GM21825 (cell line): Measurements from ENCODE around the gene FAM187B.

Experiments
- ATAC-seq: cut with Tn5 transposase; IDR thresholded peaks from one replicate; pipeline ENCODE4 v1.9.1; 2021; ENCODE audit warnings: mild to moderate bottlenecking, moderate library complexity; ENCODE audit not compliant: unreplicated experiment

Gene FAM187B

DNA sequence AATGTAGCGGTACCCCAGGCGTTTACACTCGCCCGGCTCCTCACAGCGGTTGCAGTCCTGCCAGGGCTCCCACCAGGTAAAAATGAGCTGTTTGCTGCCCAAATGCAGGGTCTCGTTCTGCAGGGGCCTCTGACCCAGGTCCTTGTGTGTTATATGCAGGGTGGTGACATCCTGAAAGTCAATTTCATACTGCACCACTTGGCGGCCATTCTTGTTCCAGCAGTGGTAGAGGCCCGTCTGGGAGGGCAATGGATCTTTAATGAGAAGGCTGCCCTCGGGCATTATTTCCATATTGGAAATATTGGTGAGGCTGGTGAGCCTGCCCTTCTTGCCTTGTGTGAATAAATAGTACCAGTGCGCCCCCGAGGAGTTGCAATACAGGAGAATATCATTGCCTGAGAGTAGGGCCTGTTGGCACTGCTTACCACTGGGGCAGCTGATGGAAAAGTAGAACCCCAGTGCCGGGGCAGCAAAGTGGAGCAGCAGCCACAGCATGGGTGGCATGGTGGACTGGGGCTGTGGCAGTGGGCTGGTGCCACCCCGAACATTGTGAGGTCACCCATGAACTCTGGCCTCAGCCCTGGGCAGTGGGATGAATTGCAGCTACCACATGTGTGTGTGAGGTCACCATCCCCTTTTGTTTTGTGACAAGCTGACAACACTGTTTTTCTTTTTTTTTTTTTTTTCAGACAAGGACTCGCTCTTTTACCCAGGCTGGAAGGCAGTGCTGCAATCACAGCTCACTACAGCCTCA is at the start of gene FAM187B:
FAM187B (minus strand) TSS at position 563 of the 754 bp plus-strand sequence; CDS start at position 504, 59 bp downstream.
- ATAC-seq = no peak

DNA sequence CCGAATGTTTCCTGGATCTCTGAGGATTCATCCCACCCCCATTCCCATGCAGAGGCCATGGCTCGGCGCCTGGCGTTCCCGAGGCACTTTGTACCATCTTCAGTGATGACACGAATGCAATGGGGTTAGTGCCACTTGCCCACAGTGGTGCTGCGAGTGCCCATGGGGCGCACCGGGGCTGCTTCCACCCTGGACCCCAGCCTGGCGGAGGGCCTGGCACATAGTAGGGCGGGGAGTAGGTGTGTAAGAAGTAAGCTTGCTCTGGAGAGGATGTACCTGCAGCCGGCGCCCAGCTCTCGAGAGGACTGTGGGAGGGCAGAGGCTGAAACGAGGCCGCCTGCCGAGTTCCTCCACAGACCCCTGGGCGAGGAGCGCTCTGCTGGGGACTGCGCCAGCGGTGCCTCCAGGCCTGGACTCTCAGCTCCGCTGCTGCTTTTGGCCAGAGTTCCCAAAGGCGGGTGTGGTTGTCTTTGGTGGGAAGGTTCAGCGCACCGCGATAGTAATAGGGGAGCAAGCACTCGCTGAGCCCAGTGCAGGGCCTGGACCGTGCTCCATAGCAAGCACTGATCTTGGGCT is 48.3 kb upstream of the FAM187B start:
- ATAC-seq = no peak

DNA sequence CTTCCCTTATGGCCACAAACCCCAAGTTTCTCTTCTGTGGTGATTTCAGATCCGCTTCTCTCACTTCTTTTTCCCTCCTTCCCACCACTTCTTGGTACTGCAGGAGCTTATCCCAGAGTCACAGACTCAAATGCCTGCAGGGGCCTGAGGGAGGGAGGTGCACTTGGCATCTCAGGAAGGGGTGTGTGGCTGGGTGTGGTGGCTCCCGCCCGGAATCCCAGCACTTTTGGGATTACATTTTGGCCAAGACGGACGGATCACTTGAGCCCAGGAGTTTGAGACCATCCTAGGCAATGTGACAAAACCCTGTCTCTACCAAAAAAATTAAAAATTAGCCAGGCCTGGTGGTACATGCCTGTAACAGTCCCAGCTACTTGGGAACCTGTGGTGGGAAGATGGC is 45.8 kb upstream of the FAM187B start:
- no peak for ATAC-seq

DNA sequence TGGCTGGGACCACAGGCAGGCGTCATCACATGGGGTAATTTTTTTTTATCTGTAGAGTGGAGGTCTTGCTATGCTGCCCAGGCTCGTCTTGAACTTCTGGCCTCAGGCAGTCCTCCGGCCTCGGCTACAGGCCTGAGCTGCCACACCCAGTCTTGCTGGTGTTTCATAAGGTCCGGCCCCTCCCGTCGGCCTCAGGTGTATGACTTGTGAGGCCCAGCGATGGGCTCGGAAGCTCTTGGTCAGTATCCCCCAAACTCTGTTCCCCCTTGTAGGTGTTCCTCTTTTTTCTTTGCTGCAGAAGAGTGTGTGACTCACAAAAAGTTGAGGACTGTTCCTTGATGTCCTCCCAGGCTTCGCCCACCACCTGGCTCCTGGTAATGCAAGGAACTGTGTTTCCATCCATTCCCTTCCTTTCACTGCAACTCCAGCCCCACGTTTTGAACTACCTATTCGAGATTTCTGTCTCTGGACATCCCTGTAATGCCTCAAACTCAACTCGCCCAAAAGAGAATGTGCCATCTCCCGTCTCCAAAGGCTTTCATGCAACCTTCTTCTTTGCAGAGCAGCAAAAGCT is 45.2 kb upstream of the FAM187B start:
- ATAC-seq = no peak

DNA sequence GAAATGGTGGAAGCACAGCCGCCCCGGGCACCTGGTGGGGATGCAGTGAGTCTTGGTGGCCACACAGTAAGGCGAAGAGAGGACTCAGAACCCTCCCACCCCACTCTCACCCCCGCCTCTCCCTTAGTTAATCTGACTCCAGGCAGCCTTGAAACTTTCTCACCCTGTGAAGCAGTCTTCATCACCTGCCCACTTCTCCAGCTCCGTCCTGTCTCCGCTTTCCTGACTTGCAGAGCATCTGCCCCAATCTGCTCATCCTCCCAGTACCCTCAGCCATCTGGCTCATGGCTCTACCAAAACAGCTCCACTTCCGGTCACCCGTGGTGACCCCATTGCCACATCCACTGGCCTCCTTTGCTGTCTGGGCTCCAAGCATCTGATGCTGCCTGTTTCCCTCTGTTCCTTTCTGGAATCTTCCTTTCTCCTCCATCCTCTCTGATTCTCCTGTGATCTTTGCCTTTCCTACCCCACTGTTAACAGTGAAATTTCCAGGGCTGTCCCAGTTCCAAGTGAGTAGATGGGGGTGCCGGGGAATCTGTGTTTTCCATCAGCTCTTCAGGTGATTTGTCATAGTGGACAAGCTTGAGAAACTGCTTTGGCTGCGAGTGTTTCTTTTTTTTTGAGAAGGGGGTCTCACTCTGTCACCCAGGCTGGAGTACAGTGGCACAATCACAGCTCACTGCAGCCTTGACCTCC is 44.6 kb upstream of the FAM187B start:
- ATAC-seq = no peak

- ATAC-seq = no peak
Observed at GRCh38 chr19:35272122-35272719, 43.7 kb upstream of the FAM187B start.

DNA sequence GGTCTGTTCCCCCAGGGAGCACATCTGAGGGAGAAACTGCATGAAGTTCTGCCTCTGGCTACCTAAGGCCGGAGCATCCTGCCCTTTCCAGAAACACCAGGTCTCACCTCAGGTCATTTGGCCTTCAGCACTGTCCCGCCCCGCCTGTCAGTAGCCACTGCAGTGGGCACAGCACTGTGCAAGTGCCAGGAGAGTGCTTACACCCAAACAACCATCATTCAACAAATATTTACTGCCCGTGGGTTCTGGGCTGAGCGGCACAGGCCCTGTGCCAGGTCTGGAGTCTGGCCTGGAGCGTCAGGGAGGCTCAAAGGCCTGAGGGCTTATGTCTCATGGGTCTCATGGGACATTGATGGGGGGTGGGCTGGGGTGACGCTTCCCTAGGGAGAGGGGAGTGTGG is 43.0 kb upstream of the FAM187B start:
- ATAC-seq = no peak

GRCh38 chr19:35270381-35270811 is 41.9 kb upstream of the FAM187B start:
- no peak for ATAC-seq

DNA sequence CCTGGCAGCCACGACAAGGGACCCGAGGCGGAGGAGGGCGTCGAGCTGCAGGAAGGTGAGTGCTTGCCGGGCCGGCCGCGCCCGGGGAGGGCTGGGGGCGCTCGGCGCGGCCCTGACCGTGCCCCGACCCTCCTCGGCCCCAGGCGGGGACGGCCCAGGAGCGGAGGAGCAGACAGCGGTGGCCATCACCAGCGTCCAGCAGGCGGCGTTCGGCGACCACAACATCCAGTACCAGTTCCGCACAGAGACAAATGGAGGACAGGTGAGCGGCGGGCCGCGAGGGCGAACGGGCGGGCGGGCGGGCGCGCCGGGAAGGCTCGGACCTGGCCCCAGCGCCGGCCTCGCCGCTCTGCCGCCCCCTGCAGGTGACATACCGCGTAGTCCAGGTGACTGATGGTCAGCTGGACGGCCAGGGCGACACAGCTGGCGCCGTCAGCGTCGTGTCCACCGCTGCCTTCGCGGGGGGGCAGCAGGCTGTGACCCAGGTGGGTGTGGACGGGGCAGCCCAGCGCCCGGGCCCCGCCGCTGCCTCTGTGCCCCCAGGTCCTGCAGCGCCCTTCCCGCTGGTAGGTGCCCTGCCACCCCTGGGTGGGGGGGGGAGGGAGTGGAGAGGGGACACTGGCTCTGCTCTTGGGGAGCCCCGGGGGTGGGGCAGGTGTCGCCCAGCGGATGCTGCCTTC is 41.0 kb upstream of the FAM187B start:
- ATAC-seq = peak; percentile 43

- ATAC-seq = peak; percentile 16
Observed at GRCh38 chr19:35268536-35269437, 40.2 kb upstream of the FAM187B start, which contains the start of gene USF2. Gene USF2 (plus strand): TSS chr19:35268962. CDS start chr19:35269102, 140 bp downstream.

DNA sequence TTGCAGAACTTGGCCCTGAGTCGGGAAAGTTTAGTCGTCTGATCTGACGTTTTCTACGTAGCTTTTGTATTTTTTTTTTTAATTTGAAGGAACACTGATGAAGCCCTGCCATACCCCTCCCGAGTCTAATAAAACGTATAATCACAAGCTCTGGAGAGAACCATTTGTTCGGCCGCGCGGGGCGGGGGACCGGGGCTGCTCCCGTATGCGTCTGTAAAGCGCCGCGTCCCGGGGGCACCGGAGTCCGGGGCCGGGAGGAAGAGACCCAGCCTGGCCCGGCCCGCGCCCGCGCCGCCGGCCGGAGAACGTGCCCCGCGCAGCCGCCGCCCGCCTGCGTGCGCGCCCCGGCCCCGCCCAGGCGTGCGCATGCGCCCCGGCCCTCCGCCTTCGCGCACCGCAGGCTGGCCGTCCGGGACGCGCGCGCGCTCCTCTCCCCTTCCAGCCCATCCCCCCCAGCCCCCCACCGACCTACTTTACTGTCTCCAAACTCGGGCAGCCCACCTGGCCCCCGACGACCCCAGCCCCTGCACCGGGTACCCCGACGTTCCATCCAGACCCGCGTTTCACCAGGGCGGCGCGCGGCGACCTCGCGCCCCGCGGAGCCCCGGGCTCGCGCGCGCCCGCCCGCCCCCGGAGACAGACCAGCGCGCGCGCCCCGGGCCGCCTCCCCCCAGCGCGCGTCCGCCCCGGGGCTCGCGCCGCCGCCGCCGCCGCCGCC is 39.4 kb upstream of the FAM187B start:
- ATAC-seq = peak; percentile 30

DNA sequence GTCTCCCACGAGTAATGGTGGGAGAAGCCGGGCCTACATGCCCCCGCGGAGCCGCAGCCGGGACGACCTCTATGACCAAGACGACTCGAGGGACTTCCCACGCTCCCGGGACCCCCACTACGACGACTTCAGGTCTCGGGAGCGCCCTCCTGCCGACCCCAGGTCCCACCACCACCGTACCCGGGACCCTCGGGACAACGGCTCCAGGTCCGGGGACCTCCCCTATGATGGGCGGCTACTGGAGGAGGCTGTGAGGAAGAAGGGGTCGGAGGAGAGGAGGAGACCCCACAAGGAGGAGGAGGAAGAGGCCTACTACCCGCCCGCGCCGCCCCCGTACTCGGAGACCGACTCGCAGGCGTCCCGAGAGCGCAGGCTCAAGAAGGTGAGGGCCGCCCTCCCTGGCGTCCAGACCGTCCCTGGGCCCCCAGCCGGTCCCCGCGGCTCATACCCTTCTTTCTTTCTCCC is 38.8 kb upstream of the FAM187B start:
- no peak for ATAC-seq

- ATAC-seq = no peak
Observed at GRCh38 chr19:35266520-35267352, 38.2 kb upstream of the FAM187B start.

GRCh38 chr19:35265900-35266519 is 37.5 kb upstream of the FAM187B start:
- no peak for ATAC-seq

GRCh38 chr19:35265126-35265899 is 36.8 kb upstream of the FAM187B start:
- no peak for ATAC-seq

- ATAC-seq = no peak
Observed at GRCh38 chr19:35264268-35265125, 36.0 kb upstream of the FAM187B start.
